Mucosa of rectum (tissue), 2 donors: ENCODE measurements around the gene EMILIN3.

Experiments used
- H3K27ac ChIP-seq, 2 donors: one replicate each; pipeline ENCODE4 v1.7.0; 2013; ENCODE audit warnings: inconsistent platforms in 2 of 2, low read depth in 2 of 2, low read length in 2 of 2
- H3K27me3 ChIP-seq, 2 donors: one replicate each; pipeline ENCODE4 v1.7.0; 2013; ENCODE audit warnings: low read length in 2 of 2; ENCODE audit not compliant: control insufficient read depth in 2 of 2, insufficient read depth in 2 of 2
- H3K36me3 ChIP-seq, 2 donors: one replicate each; pipeline ENCODE4 v1.7.0; 2013; ENCODE audit warnings: low read length in 2 of 2; ENCODE audit not compliant: control insufficient read depth in 2 of 2, insufficient read depth in 2 of 2
- H3K4me1 ChIP-seq, 2 donors: one replicate each; pipeline ENCODE4 v1.7.0; 2013; ENCODE audit warnings: low read length in 2 of 2, mild to moderate bottlenecking in 1 of 2; ENCODE audit not compliant: control insufficient read depth in 2 of 2, insufficient read depth in 2 of 2
- H3K4me3 ChIP-seq, 2 donors: one replicate each; pipeline ENCODE4 v1.7.0; 2013; ENCODE audit warnings: low read length in 2 of 2
- H3K9ac ChIP-seq, 2 donors: one replicate each; pipeline ENCODE4 v1.7.0; 2013; ENCODE audit warnings: low read length in 2 of 2, low read depth in 1 of 2, mild to moderate bottlenecking in 1 of 2
- H3K9me3 ChIP-seq, 2 donors: one replicate each; pipeline ENCODE4 v1.7.0; 2013; ENCODE audit warnings: low read length in 2 of 2; ENCODE audit not compliant: control insufficient read depth in 2 of 2
- donor health status: healthy.
- donor health status: Normal muscosa, but diverticular disease.

Gene EMILIN3

DNA sequence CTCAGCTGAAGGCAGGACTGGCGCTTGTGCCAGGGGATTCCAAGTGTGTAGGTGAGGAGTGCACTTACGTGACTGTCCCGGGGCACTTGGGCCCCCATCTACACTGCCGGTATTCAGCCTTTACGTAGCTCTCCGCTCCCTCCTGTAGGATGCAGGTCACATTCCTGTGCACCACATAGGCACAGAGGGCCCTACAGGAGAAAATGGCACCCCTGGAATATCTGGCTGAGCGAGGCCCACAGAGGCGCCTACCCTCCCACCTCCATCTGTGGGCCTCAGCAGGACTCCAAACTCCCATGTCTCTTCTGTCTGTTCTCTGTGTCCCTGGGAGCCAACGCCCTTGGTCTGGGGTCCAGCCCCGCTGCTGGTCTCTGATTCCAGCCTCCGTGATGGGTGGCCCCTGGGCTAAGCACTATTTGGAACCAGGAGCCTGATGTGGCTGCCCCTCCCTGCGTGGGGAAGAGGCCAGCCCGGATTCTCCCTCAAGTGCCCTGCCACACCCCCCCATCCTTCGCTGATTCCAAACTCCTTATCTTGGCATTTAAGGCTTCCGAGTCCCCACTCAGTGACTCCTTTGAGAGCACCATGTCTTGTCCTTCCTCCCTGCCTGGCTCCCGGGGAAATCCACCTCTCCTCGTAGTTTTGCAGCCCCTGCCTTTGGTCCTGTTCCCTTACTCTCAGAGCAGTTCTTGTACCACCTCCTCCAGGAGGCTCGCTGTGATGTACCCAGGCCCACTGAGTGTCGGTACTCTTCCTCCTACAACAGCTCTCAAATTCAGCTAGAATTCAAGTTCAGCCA is 1.5 kb downstream of the EMILIN3 start:
- Histone ChIP-seq H3K27ac (no peak overlapping the region), H3K9me3 (peaks cover 0 to under 1% of the 10 kb centered on the region in 2 donors), H3K4me3 (no peak overlapping the region), H3K9ac (no peak overlapping the region), H3K27me3 (peaks cover 19 to 32% of the 10 kb centered on the region in 2 donors), H3K36me3 (no peaks in the 10 kb centered on the region), H3K4me1 (peaks cover 0 to 5% of the 10 kb centered on the region in 2 donors)

DNA sequence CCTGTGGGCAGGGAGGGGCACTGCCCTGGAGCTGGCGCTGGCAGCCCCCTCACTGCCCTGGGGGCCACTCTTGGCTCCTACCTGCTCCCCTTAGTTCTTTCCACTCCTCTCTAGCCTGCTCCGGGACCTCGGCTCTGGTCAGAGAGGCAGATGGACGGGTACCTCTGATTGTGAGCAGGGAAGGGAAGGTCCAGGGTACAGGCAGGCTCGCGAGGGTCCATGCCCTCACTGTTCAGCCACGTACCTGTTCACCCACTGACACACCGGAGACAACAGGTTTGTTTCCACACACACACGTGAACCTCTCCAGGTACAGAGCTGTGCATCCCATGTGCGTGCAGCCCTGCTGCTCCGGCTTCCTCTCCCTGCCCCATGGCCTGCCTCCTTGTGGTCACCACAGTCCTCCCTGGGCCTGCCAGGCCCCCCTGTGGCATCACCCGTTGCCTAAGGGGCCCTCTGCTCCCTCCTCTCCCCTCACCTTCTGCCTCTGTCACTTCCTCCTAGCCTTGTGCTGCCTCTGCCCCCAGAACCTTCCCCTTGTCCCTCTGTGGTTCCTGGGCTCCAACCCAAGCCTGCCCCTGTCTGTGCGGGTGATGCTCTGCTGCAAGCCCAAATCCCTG is 2.3 kb downstream of the EMILIN3 start:
- Histone ChIP-seq H3K36me3 (no peaks in the 10 kb centered on the region), H3K9ac (no peak overlapping the region), H3K9me3 (no peaks in the 10 kb centered on the region), H3K4me1 (peaks cover 0 to 5% of the 10 kb centered on the region in 2 donors), H3K4me3 (no peak overlapping the region), H3K27ac (no peak overlapping the region), H3K27me3 (peaks cover 19 to 32% of the 10 kb centered on the region in 2 donors)

DNA sequence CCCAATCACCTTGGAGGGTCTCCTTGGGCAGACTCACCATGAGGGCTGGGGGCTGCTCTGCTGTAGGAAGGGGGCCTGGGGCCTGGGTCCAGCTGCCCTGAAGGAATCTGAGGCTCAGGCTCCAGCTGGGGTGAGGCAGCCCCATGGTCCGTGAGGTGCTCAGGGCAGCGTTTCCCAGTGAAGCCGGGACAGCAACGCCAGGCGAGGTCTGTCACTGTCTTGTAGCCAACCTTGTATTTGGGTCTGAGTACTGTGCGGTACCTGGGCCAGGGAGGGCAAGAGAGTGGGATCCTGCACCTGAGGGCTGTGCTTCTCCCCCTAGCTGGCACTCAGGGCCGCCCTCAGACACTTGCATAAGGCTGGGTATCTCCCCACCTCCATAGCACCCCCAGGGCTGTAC is 3.0 kb downstream of the EMILIN3 start:
- Histone ChIP-seq H3K9ac (no peak overlapping the region), H3K27ac (no peak overlapping the region), H3K36me3 (peaks cover 0 to under 1% of the 10 kb centered on the region in 2 donors), H3K27me3 (peaks cover 19 to 30% of the 10 kb centered on the region in 2 donors), H3K9me3 (no peaks in the 10 kb centered on the region), H3K4me3 (no peak overlapping the region), H3K4me1 (peaks cover 0 to 5% of the 10 kb centered on the region in 2 donors)

DNA sequence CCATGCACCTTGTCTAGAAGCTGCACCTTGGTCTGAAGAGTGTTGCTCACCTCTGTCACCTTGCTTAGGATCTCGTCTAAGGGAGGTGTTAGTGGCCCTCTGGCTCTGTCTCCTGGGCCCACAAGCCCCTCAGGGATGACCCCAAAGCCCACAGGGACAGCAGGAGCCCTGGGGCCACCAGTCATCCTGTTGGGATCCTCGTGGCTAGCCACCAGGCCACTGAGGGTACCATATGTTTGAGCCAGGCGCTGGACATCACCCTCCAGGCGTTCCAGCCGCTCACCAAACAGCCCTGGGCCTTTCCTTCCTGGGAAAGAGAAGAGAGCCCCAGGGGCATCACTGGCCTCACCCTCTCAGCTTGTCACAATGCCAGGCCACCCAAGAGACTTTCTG is 3.9 kb downstream of the EMILIN3 start:
- H3K9ac ChIP-seq: no peak overlapping the region

DNA sequence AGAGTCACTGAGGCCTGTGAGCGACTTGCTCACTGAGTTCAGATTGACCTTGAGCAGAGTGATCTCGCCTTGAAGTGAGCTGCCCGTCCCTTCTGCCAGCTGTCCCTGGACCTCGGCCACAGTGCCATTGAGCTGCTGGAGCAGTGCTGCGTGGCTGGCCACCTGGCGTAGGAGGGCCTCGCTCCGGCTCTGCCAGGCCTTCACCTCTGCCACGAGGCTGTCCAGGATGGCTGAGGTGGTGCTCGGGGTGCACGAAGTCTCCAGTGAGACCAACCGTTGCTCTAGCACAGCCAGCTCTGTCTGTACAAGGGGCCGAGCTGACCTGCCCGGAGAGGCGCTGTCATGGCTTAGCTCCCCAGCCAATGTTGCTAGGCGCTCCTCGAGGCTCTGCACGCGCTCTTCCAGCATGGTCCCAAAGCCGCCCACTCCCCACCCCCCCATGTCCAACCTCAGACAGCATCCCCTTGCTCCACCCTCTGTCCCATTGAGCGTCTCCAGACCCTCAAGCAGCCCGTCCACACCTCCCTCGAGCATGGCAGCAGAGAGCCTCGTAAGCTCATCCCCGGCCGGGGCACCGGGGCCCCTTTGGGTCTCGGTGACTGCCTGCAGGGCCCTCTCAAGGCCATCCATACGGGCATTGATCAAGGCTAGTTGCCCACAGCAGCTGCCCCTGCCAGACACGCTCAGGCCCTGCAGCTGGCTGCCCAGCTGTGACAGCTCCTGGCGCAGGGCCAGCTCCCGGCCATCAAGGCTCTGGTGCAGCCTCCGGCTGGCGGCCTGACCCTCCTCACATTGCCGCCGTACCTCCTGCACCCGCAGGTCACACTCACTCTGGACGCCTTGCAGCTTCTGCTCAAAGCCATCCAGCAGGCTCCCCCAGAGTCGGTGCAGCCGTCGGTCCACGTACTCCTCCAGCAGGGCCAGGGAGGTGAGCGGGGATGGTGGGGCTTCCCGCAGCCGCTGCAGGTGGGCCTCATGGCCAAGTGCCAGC is 4.6 kb downstream of the EMILIN3 start:
- no peak overlapping the region for H3K9ac ChIP-seq
- no peak overlapping the region for H3K4me3 ChIP-seq
- H3K27me3 ChIP-seq: peaks cover 15 to 23% of the 10 kb centered on the region in 2 donors
- H3K36me3 ChIP-seq: peaks cover 10 to 15% of the 10 kb centered on the region in 2 donors
- peaks cover 0 to 5% of the 10 kb centered on the region in 2 donors for H3K4me1 ChIP-seq
- H3K9me3 ChIP-seq: no peaks in the 10 kb centered on the region
- no peak overlapping the region for H3K27ac ChIP-seq

More for the DNA sequence above, 3.9 kb downstream of the EMILIN3 start:
- peaks cover 0 to 5% of the 10 kb centered on the region in 2 donors for H3K4me1 ChIP-seq
- H3K4me3 ChIP-seq: no peak overlapping the region
- no peaks in the 10 kb centered on the region for H3K9me3 ChIP-seq
- peaks cover 15 to 26% of the 10 kb centered on the region in 2 donors for H3K27me3 ChIP-seq
- peaks cover 3 to 8% of the 10 kb centered on the region in 2 donors for H3K36me3 ChIP-seq
- no peak overlapping the region for H3K27ac ChIP-seq

DNA sequence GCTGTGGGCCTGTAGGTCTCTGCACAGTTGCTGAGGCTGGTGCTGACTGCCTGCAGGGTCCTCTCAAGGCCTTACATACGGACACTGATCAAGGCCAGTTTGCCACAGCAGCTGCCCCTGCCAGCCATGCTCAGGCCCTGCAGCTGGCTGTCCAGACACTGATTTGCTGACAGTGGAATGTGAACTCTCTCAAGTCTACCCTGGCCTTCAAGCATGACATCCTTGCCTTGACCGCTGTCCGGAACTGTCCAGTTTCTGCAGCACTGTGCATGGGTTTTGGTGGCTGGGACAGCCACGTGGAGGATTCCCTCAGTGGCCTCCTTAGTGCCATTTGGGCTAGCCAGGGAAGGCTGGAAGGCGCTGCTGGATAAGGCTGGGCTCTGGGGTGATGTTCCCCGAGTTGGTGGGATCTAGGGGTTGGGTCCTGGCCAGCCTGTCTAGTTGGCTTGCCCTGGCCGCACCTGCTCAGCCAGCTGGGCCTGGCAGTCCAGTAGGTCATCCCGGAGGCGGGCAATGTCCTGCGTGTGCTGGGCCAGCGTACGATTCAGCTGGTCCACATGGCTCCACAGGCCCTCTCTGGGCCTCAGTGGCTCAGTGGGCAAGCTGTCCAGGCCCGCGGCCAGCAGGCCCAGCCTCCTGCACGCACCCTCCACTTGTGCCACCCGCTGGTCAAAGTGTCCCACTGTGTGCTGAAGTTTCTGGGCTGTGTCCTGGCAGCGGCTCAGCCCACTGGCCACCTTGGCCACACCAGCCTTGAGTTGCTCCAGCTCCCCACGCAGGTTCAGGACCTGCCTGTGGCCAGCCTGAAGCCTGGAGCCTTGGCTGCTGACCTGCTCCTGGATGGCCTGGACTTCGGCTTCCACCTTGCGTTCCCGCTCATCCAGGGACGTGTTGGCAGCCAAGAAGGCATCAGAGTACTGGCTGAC is 5.5 kb downstream of the EMILIN3 start:
- Histone ChIP-seq H3K4me1 (peaks cover 0 to 5% of the 10 kb centered on the region in 2 donors), H3K27me3 (peaks cover 13 to 19% of the 10 kb centered on the region in 2 donors), H3K9ac (no peak overlapping the region), H3K27ac (no peak overlapping the region), H3K4me3 (no peak overlapping the region), H3K36me3 (peaks cover 18 to 20% of the 10 kb centered on the region in 2 donors), H3K9me3 (no peaks in the 10 kb centered on the region)

DNA sequence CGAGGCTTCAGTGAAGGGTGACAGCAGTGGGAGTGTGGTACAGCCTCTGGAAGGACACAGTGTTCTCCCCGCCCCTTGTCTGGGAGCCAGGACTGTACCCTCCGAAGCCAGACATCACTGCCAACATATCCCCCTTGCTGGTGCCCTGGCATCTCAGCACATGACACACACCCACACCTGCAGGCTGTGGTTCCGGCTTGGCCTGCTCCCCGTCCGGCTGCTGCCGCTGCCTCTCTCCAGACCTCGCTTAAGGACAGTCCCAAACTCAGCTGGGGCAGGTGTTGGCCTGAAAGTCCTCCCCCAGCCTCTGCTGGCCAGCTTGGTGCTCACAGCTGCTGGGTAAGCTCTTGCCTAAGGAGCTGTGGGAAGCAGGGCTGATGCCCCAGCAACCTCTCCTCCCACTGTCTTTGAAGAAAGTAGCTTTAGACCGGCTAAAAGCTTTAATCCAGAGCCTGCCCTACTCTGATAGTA is 7.0 kb downstream of the EMILIN3 start:
- no peak overlapping the region for H3K4me3 ChIP-seq
- H3K36me3 ChIP-seq: peaks cover 25 to 28% of the 10 kb centered on the region in 2 donors
- no peaks in the 10 kb centered on the region for H3K4me1 ChIP-seq
- H3K9ac ChIP-seq: no peak overlapping the region
- H3K27me3 ChIP-seq: peaks cover 3 to 5% of the 10 kb centered on the region in 2 donors
- no peak overlapping the region for H3K27ac ChIP-seq
- H3K9me3 ChIP-seq: no peaks in the 10 kb centered on the region

DNA sequence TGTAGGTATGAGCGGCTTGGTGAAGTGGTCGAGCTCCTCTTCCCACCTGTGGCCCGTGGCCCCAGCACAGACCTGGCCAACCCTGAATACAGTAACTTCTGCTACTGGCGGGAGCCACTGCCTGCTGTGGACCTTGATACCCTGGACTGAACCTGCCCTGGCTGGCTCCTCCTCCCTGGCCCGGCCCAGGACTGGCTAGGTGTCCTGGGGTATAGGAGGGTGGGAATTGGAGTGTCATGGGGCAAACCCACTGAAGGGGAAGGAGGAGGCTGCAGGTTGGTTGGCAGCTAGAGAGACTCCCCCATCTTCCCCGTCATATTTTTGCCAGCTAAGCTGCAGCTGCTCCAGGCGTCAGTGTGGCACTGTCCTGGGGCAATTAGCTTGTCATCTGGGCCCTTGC is 7.9 kb downstream of the EMILIN3 start:
- Histone ChIP-seq H3K4me1 (no peaks in the 10 kb centered on the region), H3K4me3 (no peak overlapping the region), H3K27me3 (no peaks in the 10 kb centered on the region), H3K9ac (no peak overlapping the region), H3K36me3 (peaks cover 28 to 30% of the 10 kb centered on the region in 2 donors), H3K9me3 (no peaks in the 10 kb centered on the region), H3K27ac (no peak overlapping the region)

DNA sequence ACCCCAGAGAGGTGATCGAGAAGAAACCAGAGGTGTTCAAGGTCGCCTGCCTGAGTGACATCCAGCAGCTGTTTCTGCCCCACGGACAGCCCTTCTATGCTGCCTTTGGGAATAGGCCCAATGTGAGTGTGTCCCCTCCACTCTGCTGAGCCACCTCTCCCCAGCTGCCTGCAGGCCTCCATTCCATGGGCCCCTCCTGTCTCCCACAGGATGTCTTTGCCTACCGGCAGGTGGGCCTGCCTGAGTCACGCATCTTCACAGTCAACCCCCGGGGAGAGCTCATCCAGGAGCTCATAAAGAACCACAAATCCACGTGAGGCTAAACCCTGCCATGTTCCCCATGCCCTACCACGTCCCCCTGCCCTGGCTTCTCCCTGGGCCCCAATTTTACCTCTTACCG is 8.4 kb downstream of the EMILIN3 start:
- Histone ChIP-seq H3K27me3 (no peaks in the 10 kb centered on the region), H3K36me3 (peaks cover 28 to 30% of the 10 kb centered on the region in 2 donors), H3K4me1 (no peaks in the 10 kb centered on the region), H3K9ac (no peak overlapping the region), H3K9me3 (no peaks in the 10 kb centered on the region), H3K4me3 (no peak overlapping the region), H3K27ac (no peak overlapping the region)
